Measurements from ENCODE around the gene PCED1A. TPM values are rescaled to one million over a fixed set of nuclear protein-coding genes. Genes with fewer than 3 reads are reported as not detected.

The PCED1A gene
- total and polyA plus RNA-seq, 2 of the 13 experiments (the other 11 are each of a cell fraction or from before 2014, with no cell fraction given) = 40.1 to 84.2 TPM

GRCh38 chr20:2873010-2873746 is 32.7 kb upstream of the PCED1A start, which contains the start of gene PTPRA (continued):
- TF ChIP-seq AKNA (CRISPR knock-in tag; IDR thresholded peaks at IDR 0.05; ENCODE audit: borderline replicate concordance) = no peak
- TF ChIP-seq ZNF343 (CRISPR knock-in tag; IDR thresholded peaks at IDR 0.05) = no peak
- TF ChIP-seq LRRFIP1 (CRISPR knock-in tag; conservative IDR thresholded peaks at IDR 0.05) = no peak
- no peak for TF ChIP-seq NR2C2 (CRISPR knock-in tag; IDR thresholded peaks at IDR 0.05; ENCODE audit: borderline replicate concordance)
- TF ChIP-seq ZC3H13 (CRISPR knock-in tag; IDR thresholded peaks at IDR 0.05) = 0 out of 2 replicates have a peak, but pooled peaks have one; percentile 68
- TF ChIP-seq ZKSCAN1 (IDR thresholded peaks at IDR 0.05; ENCODE audit: low read length) = peak; percentile 57; the same call in 1 of the 2 replicates
- TF ChIP-seq ATRX (CRISPR knock-in tag; IDR thresholded peaks at IDR 0.05; ENCODE audit: borderline replicate concordance) = no peak
- peak; percentile 74; the same call in 1 of the 2 replicates for TF ChIP-seq ZNF333 (CRISPR knock-in tag; IDR thresholded peaks at IDR 0.05; ENCODE audit: borderline replicate concordance)
- peak; percentile 24; the same call in 1 of the 2 replicates for TF ChIP-seq RFX3 (CRISPR knock-in tag; IDR thresholded peaks at IDR 0.05)
- TF ChIP-seq ZNF275 (CRISPR knock-in tag; IDR thresholded peaks at IDR 0.05; ENCODE audit: borderline replicate concordance) = peak; percentile 69
- no peak for TF ChIP-seq HIVEP1 (CRISPR knock-in tag; IDR thresholded peaks at IDR 0.05)
- TF ChIP-seq SRSF4 (IDR thresholded peaks at IDR 0.05; ENCODE audit: low read depth, low read length, poor library complexity, severe bottlenecking) = no peak
- no peak; the same call in none of the 2 replicates for TF ChIP-seq WIZ (CRISPR knock-in tag; IDR thresholded peaks at IDR 0.05)
- peak; percentile 99 for TF ChIP-seq HMGXB3 (CRISPR knock-in tag; IDR thresholded peaks at IDR 0.05; ENCODE audit: borderline replicate concordance)
- TF ChIP-seq CBX1 (IDR thresholded peaks at IDR 0.05; ENCODE audit: low read depth) = no peak

All from HepG2 (cell line).